HG03460 (cell line): ENCODE results near the gene RASL10A.

Experiments used
- ATAC-seq: cut with Tn5 transposase; IDR thresholded peaks from one replicate; pipeline ENCODE4 v1.9.1; 2021; ENCODE audit not compliant: unreplicated experiment

RASL10A gene

GRCh38 chr22:29323641-29324040 lies 8.1 kb upstream of the RASL10A start:
- ATAC-seq: no peak

GRCh38 chr22:29320546-29320945 lies 5.0 kb upstream of the RASL10A start:
- no peak for ATAC-seq

- no peak for ATAC-seq
Measured at GRCh38 chr22:29319072-29319471, 3.6 kb upstream of the RASL10A start.

DNA sequence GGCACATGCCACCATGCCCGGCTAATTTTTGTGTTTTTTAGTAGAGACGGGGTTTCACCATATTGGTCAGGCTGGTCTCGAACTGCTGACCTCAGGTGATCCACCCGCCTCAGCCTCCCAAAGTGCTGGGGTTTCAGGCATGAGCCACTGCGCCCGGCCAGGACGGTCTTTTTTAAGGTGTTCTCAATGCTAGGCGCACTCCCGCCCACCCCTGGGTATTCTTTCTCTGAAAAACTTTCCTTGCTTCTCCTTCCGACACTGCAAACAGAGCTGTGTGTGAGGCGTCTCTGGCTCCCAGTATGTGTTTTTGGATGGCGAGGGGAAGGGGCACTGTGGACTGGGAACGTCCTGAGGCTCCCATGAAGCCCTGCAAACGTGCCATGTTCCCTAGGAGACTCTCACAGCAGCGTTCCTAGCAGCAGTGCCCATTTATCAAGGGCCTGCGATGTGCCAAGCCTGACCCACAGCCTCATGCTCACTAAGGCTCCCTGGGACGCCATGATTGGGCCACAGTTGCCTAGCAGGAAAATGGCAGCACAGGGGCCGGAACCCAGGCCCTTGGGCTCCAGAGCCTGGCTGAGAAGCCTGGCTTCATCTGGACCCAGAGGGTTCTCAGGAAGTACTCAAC lies 2.4 kb upstream of the RASL10A start:
- no peak for ATAC-seq

- no peak for ATAC-seq
Measured at GRCh38 chr22:29316141-29316828, 788 bp upstream of the RASL10A start.

GRCh38 chr22:29314537-29315285 lies 786 bp downstream of the RASL10A start:
- no peak for ATAC-seq

- ATAC-seq: no peak
Measured at GRCh38 chr22:29313576-29314466, 1.7 kb downstream of the RASL10A start.

GRCh38 chr22:29313126-29313575 lies 2.3 kb downstream of the RASL10A start:
- ATAC-seq: no peak

DNA sequence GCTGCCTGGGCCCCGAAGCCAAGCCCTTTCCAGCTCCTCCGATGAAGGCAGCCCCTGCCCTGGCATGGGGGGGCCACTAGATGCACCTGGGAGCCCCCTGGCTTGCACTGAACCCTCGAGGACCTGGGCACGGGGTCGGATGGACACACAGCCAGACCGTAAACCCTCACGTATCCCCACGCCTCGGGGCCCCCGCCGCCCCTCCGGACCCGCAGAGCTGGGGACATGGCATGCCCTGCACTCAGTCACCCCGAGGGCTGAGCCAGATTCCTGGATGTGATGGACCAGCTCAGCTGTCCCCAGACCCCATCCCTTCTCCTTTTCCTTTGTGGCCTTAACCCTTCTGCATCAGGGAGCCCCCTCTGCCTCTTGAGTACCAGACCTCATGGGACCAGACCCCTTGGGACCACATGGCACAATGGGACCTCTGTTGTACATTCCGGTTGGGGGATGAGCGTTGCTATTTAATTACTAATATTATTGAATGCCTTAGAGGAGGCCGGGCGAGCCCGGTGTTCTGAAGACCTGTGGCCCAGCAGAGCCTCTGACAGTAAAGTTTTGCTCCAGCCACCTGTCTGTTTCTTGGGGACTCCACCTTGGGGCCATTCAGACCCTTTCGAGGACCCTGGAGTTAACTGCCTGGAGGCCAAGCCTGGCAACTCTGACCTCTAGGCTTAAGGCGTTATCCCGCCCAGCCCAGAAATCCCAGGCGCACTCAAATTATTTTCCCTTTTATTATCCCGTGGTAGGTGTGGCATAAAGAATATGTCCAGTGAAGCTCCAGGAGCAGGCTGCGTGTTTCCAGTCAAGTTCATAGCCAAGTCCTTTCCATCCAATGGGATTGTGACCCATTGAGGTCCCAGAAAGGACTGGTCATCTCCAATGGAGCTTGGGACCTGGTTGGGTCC lies 3.0 kb downstream of the RASL10A start:
- no peak for ATAC-seq

- no peak for ATAC-seq
Measured at GRCh38 chr22:29311464-29312217, 3.9 kb downstream of the RASL10A start.

- no peak for ATAC-seq
Measured at GRCh38 chr22:29310863-29311339, 4.6 kb downstream of the RASL10A start.

- no peak for ATAC-seq
Measured at GRCh38 chr22:29310065-29310862, 5.2 kb downstream of the RASL10A start.

DNA sequence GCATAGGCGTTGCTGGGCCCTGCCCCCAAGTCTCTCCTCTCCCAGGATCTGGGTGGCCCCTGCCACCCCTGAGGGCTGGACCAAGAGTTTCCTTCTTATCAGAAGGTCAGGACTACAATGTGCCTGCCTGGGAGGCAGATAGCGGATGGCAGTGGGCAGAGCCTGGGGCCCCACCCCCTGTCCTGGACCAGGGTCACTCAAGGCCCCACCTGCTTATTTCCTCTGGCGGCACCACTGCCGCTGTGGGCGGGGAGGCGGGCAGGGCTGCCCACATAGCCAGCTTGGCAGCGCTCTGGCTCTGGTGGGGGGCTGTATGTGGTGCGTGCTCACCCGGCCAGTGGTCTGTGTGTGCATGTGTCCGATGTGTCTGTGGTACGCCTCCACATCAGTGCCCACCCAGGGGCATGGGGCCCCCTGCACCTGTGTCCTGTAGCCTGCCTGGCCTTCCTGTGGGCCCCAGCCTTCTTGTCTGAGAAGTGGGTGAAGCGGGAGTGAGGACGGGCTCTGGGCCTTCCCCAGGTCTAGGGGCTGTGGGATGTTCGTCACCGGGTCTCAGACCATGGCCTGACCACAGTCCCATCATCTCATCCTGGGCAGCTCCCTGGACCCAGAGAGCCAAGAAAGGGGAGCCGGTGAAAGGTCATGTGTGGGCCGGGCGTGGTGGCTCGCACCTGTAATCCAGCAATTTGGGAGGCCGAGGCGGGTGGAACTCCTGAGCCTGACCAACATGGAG lies 6.0 kb downstream of the RASL10A start:
- no peak for ATAC-seq

DNA sequence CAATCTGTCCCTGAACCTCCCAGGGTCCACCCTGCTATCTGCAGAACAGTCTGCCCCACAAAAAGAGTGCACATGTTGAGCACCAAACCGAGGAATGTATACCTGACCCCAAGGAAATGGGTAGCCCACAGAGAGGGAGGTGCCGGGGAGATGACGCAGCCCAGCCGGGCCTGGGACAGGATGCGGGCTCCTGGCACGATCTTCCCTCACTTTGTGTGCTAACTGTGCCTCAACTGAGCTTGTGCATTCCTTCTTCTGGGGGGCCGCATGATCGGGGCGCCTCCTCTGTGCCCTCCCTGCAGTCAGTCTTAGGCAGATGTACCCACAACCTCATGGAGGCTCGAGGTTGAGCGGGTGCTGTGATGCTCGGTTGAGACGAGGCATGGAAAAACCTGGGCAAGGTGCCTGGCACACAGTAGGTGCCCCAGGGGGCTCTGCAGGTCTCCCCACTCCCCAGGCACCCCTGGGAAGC lies 6.7 kb downstream of the RASL10A start:
- ATAC-seq: no peak

- no peak for ATAC-seq
Measured at GRCh38 chr22:29308148-29308790, 7.2 kb downstream of the RASL10A start.

DNA sequence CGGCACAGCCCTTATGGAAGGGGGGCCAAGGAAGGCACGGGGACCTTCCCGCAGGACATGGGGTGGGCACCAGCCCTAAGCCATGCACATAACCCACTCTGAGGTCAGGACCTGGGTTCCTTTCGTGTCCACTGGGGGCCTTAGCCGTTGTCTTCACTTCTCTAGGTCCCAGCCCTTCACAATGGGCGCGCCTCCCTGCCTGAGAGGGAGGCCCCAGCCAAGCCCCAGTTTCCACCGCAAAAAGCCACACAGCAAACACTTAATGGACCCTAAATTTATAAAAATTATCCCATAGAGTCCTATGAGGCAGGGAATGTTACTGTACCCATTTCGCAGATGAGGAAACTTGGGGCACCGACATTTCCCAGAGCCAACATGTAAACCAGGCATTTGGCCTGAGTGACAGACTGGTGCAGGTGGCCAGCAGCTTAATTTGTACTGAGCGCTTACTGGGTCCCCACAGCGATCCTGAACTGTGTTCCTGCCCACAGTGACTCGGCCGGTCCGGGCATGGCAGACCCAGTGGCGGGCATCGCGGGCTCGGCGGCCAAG lies 7.8 kb downstream of the RASL10A start:
- no peak for ATAC-seq
